Fibroblast of lung (primary cell): Measurements from ENCODE around the gene TNMD. TPM values are rescaled to one million over a fixed set of nuclear protein-coding genes. Genes with fewer than 3 reads are reported as not detected.

Experiments
- DNase-seq, 2 donors: peaks; one replicate each; pipeline versions ENCODE4 v3.0.0 to v3.0.0-alpha.2; 2010; ENCODE audit warnings: low read depth in 2 of 2
- H2AFZ ChIP-seq: 2 replicates; pipeline ENCODE4 v1.5.1; 2012; ENCODE audit warnings: low read length, control low read depth, inconsistent platforms
- H3K27ac ChIP-seq: 2 replicates; pipeline ENCODE4 v1.5.1; 2011; ENCODE audit warnings: low read length, control low read depth; ENCODE audit not compliant: insufficient read depth
- H3K27me3 ChIP-seq: 2 replicates; pipeline ENCODE4 v1.5.1; 2011; ENCODE audit warnings: mild to moderate bottlenecking, low read length; ENCODE audit not compliant: control insufficient read depth, insufficient read depth
- H3K36me3 ChIP-seq: 2 replicates; pipeline ENCODE4 v1.5.1; 2011; ENCODE audit warnings: low read length; ENCODE audit not compliant: control insufficient read depth, insufficient read depth
- H3K4me1 ChIP-seq: 2 replicates; pipeline ENCODE4 v1.5.1; 2011; ENCODE audit warnings: low read length; ENCODE audit not compliant: control insufficient read depth, insufficient read depth; ENCODE audit errors: extremely low read depth
- H3K4me2 ChIP-seq: 2 replicates; pipeline ENCODE4 v1.5.1; 2011; ENCODE audit warnings: low read length, control low read depth; ENCODE audit not compliant: insufficient read depth; ENCODE audit errors: extremely low read depth
- H3K4me3 ChIP-seq, 4 experiments: fragments of 200-600 bp in 1 of 4; sonication (generic) in 1 of 4; replicated peaks in 1 of 4; 2 replicates each; pipeline ENCODE4 v1.5.1; 2011 to 2016; ENCODE audit warnings: low read length in 4 of 4, low read depth in 3 of 4, mild to moderate bottlenecking in 3 of 4, control low read depth in 2 of 4, inconsistent platforms in 1 of 4, mixed read lengths in 1 of 4; ENCODE audit not compliant: insufficient read depth in 1 of 4; ENCODE audit errors: control extremely low read depth in 1 of 4
- H3K79me2 ChIP-seq: 2 replicates; pipeline ENCODE4 v1.5.1; 2012; ENCODE audit warnings: mild to moderate bottlenecking, low read length, inconsistent platforms; ENCODE audit not compliant: control insufficient read depth, insufficient read depth
- H3K9ac ChIP-seq: 2 replicates; pipeline ENCODE4 v1.5.1; 2011; ENCODE audit warnings: mild to moderate bottlenecking, low read length, control low read depth; ENCODE audit not compliant: insufficient read depth
- H3K9me3 ChIP-seq: 2 replicates; pipeline ENCODE4 v1.5.1; 2012; ENCODE audit warnings: low read depth, low read length; ENCODE audit not compliant: control insufficient read depth, insufficient read depth
- H4K20me1 ChIP-seq: 2 replicates; pipeline ENCODE4 v1.5.1; 2011; ENCODE audit warnings: low read length; ENCODE audit not compliant: control insufficient read depth, insufficient read depth; ENCODE audit errors: extremely low read depth
- CTCF ChIP-seq, 2 donors: IDR thresholded peaks in 1 of 2; conservative IDR thresholded peaks in 1 of 2; 1 replicate in 1 of 2; 2 replicates in 1 of 2; pipeline ENCODE4 v1.5.1; 2011 to 2012; ENCODE audit warnings: low read length in 2 of 2, control low read depth in 1 of 2, inconsistent platforms in 1 of 2, low read depth in 1 of 2, mild to moderate bottlenecking in 1 of 2
- EZH2 ChIP-seq: IDR thresholded peaks from 2 replicates; pipeline ENCODE4 v1.5.1; 2012; ENCODE audit warnings: low read length, control low read depth, mild to moderate bottlenecking; ENCODE audit errors: missing control alignments
- polyA plus RNA-seq, 2 donors: library from polyadenylated mRNA; depleted of rRNA in 1 of 2; stranded (reverse) in 1 of 2; unstranded in 1 of 2; fragments of >200 nt; gene quantifications; 2 replicates each; pipeline ENCODE4 v1.2.1, GENCODE V29; 2011 to 2012; ENCODE audit warnings: missing spikeins in 1 of 2
- total RNA-seq: library from RNA; depleted of rRNA; stranded (reverse); fragments of >200 nt; gene quantifications from 2 replicates; pipeline ENCODE4 v1.2.1, GENCODE V29; 2014

The TNMD gene
- total and polyA plus RNA-seq, 2 donors (not counting 1 experiment from before 2014, with no cell fraction given), result not detected

GRCh38 chrX:100623001-100623400 is 38.3 kb downstream of the TNMD start:
- DNase-seq, result no peak
- Histone ChIP-seq H4K20me1 (no peaks in the 10 kb centered on the region), H3K79me2 (no peaks in the 10 kb centered on the region), H3K9ac (no peak overlapping the region), H3K9me3 (no peaks in the 10 kb centered on the region), H3K4me2 (no peak overlapping the region), H3K36me3 (no peaks in the 10 kb centered on the region), H3K4me3 (no peak overlapping the region), H2AFZ (no peak overlapping the region), H3K4me1 (no peaks in the 10 kb centered on the region), H3K27ac (no peak overlapping the region), H3K27me3 (no peaks in the 10 kb centered on the region)
- TF ChIP-seq EZH2, result no peak
- no peak for TF ChIP-seq CTCF (conservative IDR thresholded peaks at IDR 0.05 in 1 of 2, IDR thresholded peaks at IDR 0.05 in 1 of 2; ENCODE audit: low read depth in 1 of 2, low read length in 2 of 2)

- Histone ChIP-seq H4K20me1 (no peaks in the 10 kb centered on the region), H3K9me3 (no peaks in the 10 kb centered on the region), H3K27me3 (no peaks in the 10 kb centered on the region), H3K36me3 (no peaks in the 10 kb centered on the region), H3K4me2 (no peak overlapping the region), H3K4me3 (no peak overlapping the region), H3K27ac (no peak overlapping the region), H3K4me1 (no peaks in the 10 kb centered on the region), H3K79me2 (no peaks in the 10 kb centered on the region), H3K9ac (no peak overlapping the region), H2AFZ (no peak overlapping the region)
- peak in 1 of 2 donors; percentile 52 for DNase-seq
- TF ChIP-seq CTCF (conservative IDR thresholded peaks at IDR 0.05 in 1 of 2, IDR thresholded peaks at IDR 0.05 in 1 of 2; ENCODE audit: low read depth in 1 of 2, low read length in 2 of 2), result no peak
- no peak for TF ChIP-seq EZH2
These were observed 41.3 kb downstream of the TNMD start for GRCh38 chrX:100625985-100626491.

GRCh38 chrX:100635040-100635439 is 50.3 kb downstream of the TNMD start:
- H3K36me3 ChIP-seq, result no peaks in the 10 kb centered on the region
- H3K27me3 ChIP-seq, result no peaks in the 10 kb centered on the region
- H3K9me3 ChIP-seq, result no peaks in the 10 kb centered on the region
- no peak overlapping the region for H3K4me2 ChIP-seq
- no peaks in the 10 kb centered on the region for H3K79me2 ChIP-seq
- DNase-seq, result no peak
- H3K27ac ChIP-seq, result no peak overlapping the region
- H2AFZ ChIP-seq, result no peak overlapping the region
- H3K4me1 ChIP-seq, result no peaks in the 10 kb centered on the region
- TF ChIP-seq CTCF (conservative IDR thresholded peaks at IDR 0.05 in 1 of 2, IDR thresholded peaks at IDR 0.05 in 1 of 2; ENCODE audit: low read depth in 1 of 2, low read length in 2 of 2) (no peak), EZH2 (no peak)
- no peak overlapping the region for H3K9ac ChIP-seq
- peak overlapping the region in 2 of 4 experiments; percentile 68 to 79 for H3K4me3 ChIP-seq
- H4K20me1 ChIP-seq, result no peaks in the 10 kb centered on the region
